ENCODE results near the gene GDF3. TPM values are rescaled to one million over a fixed set of nuclear protein-coding genes. Genes with fewer than 3 reads are reported as not detected.

GDF3 gene
- total RNA-seq, 2 experiments from 2014 or later, result not detected

- H3K27me3 ChIP-seq (ENCODE audit: control insufficient read depth in 1 of 2, insufficient read depth in 2 of 2, low read length in 2 of 2), result no peaks in the 10 kb centered on the region
- no peak for ATAC-seq (ENCODE audit: poor library complexity)
- no peaks in the 10 kb centered on the region for H3K36me3 Mint-ChIP-seq (ENCODE audit: low read depth)
- intact Hi-C loops (cut with DNase I, micrococcal nuclease), result no loop called here
- H3K36me3 ChIP-seq (ENCODE audit: insufficient read depth, low read length), result no peaks in the 10 kb centered on the region
- H3K27ac ChIP-seq (ENCODE audit: low read depth in 1 of 2, low read length in 2 of 2), result no peak overlapping the region
- CTCF ChIA-PET, result no interaction called here
- TF ChIP-seq CTCF (IDR thresholded peaks at IDR 0.05), result no peak
- H3K4me3 Mint-ChIP-seq, result no peak overlapping the region
- POLR2A ChIA-PET, result no interaction called here
- no peaks in the 10 kb centered on the region for H3K27me3 Mint-ChIP-seq
- H3K27ac Mint-ChIP-seq, result no peak overlapping the region
- H3K9me3 Mint-ChIP-seq, result no peaks in the 10 kb centered on the region
- no peaks in the 10 kb centered on the region for H3K4me1 ChIP-seq (ENCODE audit: insufficient read depth, low read length)
- no peaks in the 10 kb centered on the region for H3K4me1 Mint-ChIP-seq (ENCODE audit: low read depth)
- H3K9me3 ChIP-seq (ENCODE audit: control insufficient read depth in 1 of 2, insufficient read depth in 1 of 2, low read length in 2 of 2), result no peaks in the 10 kb centered on the region
- H3K4me3 ChIP-seq (ENCODE audit: low read length), result no peak overlapping the region
- DNase-seq, result no peak
Measured at GRCh38 chr12:7668171-7668570, 27.4 kb downstream of the GDF3 start.

GRCh38 chr12:7667125-7667524, 28.4 kb downstream of the GDF3 start:
- no peak overlapping the region for H3K4me3 ChIP-seq (ENCODE audit: low read length)
- ChIA-PET CTCF (no interaction called here), POLR2A (no interaction called here)
- H3K27me3 Mint-ChIP-seq, result no peaks in the 10 kb centered on the region
- H3K9me3 Mint-ChIP-seq, result no peaks in the 10 kb centered on the region
- no peak overlapping the region for H3K27ac ChIP-seq (ENCODE audit: low read depth in 1 of 2, low read length in 2 of 2)
- H3K4me1 Mint-ChIP-seq (ENCODE audit: low read depth), result no peaks in the 10 kb centered on the region
- no peaks in the 10 kb centered on the region for H3K27me3 ChIP-seq (ENCODE audit: control insufficient read depth in 1 of 2, insufficient read depth in 2 of 2, low read length in 2 of 2)
- no peak overlapping the region for H3K4me3 Mint-ChIP-seq
- TF ChIP-seq CTCF (IDR thresholded peaks at IDR 0.05), result no peak
- no peak overlapping the region for H3K27ac Mint-ChIP-seq
- no peaks in the 10 kb centered on the region for H3K9me3 ChIP-seq (ENCODE audit: control insufficient read depth in 1 of 2, insufficient read depth in 1 of 2, low read length in 2 of 2)
- H3K4me1 ChIP-seq (ENCODE audit: insufficient read depth, low read length), result no peaks in the 10 kb centered on the region
- H3K36me3 Mint-ChIP-seq (ENCODE audit: low read depth), result no peaks in the 10 kb centered on the region
- no peaks in the 10 kb centered on the region for H3K36me3 ChIP-seq (ENCODE audit: insufficient read depth, low read length)
- no peak for DNase-seq
- no peak for ATAC-seq (ENCODE audit: poor library complexity)
- intact Hi-C loops (cut with DNase I, micrococcal nuclease), result no loop called here

- no peak for TF ChIP-seq CTCF (IDR thresholded peaks at IDR 0.05)
Measured at GRCh38 chr12:7666595-7666994, 29.0 kb downstream of the GDF3 start.

More at GRCh38 chr12:7666595-7666994, 29.0 kb downstream of the GDF3 start:
- Histone ChIP-seq H3K4me3 (ENCODE audit: low read length) (no peak overlapping the region), H3K4me1 (ENCODE audit: insufficient read depth, low read length) (no peaks in the 10 kb centered on the region), H3K36me3 (ENCODE audit: insufficient read depth, low read length) (no peaks in the 10 kb centered on the region), H3K27me3 (ENCODE audit: control insufficient read depth in 1 of 2, insufficient read depth in 2 of 2, low read length in 2 of 2) (no peaks in the 10 kb centered on the region), H3K9me3 (ENCODE audit: control insufficient read depth in 1 of 2, insufficient read depth in 1 of 2, low read length in 2 of 2) (no peaks in the 10 kb centered on the region), H3K27ac (ENCODE audit: low read depth in 1 of 2, low read length in 2 of 2) (no peak overlapping the region)
- Mint-ChIP-seq H3K4me3 (no peak overlapping the region), H3K27ac (no peak overlapping the region), H3K4me1 (ENCODE audit: low read depth) (no peaks in the 10 kb centered on the region), H3K27me3 (no peaks in the 10 kb centered on the region), H3K9me3 (no peaks in the 10 kb centered on the region), H3K36me3 (ENCODE audit: low read depth) (no peaks in the 10 kb centered on the region)
- intact Hi-C loops (cut with DNase I, micrococcal nuclease), result no loop called here
- DNase-seq (no peak), ATAC-seq (ENCODE audit: poor library complexity) (no peak)
- CTCF ChIA-PET, result no interaction called here
- POLR2A ChIA-PET, result no interaction called here

All from CD4-positive, alpha-beta T cell (primary cell).